Measurements from ENCODE around the gene WNT2B.
"Not testable (repeated sequence)": the region's sequence is repeated elsewhere in the genome, so short reads cannot be mapped to it uniquely, and the experiment has no call there.

WNT2B gene

GRCh38 chr1:112508278-112509004 is at the start of gene WNT2B:
Gene WNT2B (plus strand): TSS chr1:112508965. CDS start chr1:112509263, 298 bp downstream.
- DNase-seq (ENCODE audit: low spot score), result no peak

GRCh38 chr1:112460615-112461014 is 48.1 kb upstream of the WNT2B start:
- DNase-seq (ENCODE audit: low spot score), result no peak

- DNase-seq (ENCODE audit: low spot score), result no peak
These were observed 47.4 kb upstream of the WNT2B start for GRCh38 chr1:112461200-112461871.

GRCh38 chr1:112462953-112463279 is 45.8 kb upstream of the WNT2B start:
- DNase-seq (ENCODE audit: low spot score), result no peak

GRCh38 chr1:112464501-112464900 is 44.3 kb upstream of the WNT2B start:
- DNase-seq (ENCODE audit: low spot score), result no peak

- DNase-seq (ENCODE audit: low spot score), result no peak
These were observed 43.6 kb upstream of the WNT2B start for GRCh38 chr1:112465122-112465521.

GRCh38 chr1:112466078-112466660 is 42.6 kb upstream of the WNT2B start:
- DNase-seq (ENCODE audit: low spot score), result peak; percentile 85

GRCh38 chr1:112470324-112470723 is 38.4 kb upstream of the WNT2B start:
- DNase-seq (ENCODE audit: low spot score), result not testable (repeated sequence)

- no peak for DNase-seq (ENCODE audit: low spot score)
These were observed 37.8 kb upstream of the WNT2B start for GRCh38 chr1:112470966-112471365.

- DNase-seq (ENCODE audit: low spot score), result no peak
These were observed 36.6 kb upstream of the WNT2B start for GRCh38 chr1:112472142-112472541.

GRCh38 chr1:112477550-112477949 is 31.2 kb upstream of the WNT2B start:
- DNase-seq (ENCODE audit: low spot score), result no peak

GRCh38 chr1:112478314-112478713 is 30.5 kb upstream of the WNT2B start:
- DNase-seq (ENCODE audit: low spot score), result no peak

- DNase-seq (ENCODE audit: low spot score), result not testable (repeated sequence)
These were observed 22.7 kb upstream of the WNT2B start for GRCh38 chr1:112486063-112486462.

- not testable (repeated sequence) for DNase-seq (ENCODE audit: low spot score)
These were observed 21.1 kb upstream of the WNT2B start for GRCh38 chr1:112487686-112488085.

- no peak for DNase-seq (ENCODE audit: low spot score)
These were observed 20.6 kb upstream of the WNT2B start for GRCh38 chr1:112488141-112488540.

- no peak for DNase-seq (ENCODE audit: low spot score)
These were observed 16.7 kb upstream of the WNT2B start for GRCh38 chr1:112492076-112492475.

GRCh38 chr1:112493351-112493750 is 15.4 kb upstream of the WNT2B start:
- DNase-seq (ENCODE audit: low spot score), result no peak

- DNase-seq (ENCODE audit: low spot score), result no peak
These were observed 12.5 kb upstream of the WNT2B start for GRCh38 chr1:112496290-112496689.

GRCh38 chr1:112501810-112502641 is 6.7 kb upstream of the WNT2B start:
- DNase-seq (ENCODE audit: low spot score), result peak; percentile 9

GRCh38 chr1:112502826-112503225 is 5.9 kb upstream of the WNT2B start:
- DNase-seq (ENCODE audit: low spot score), result no peak

GRCh38 chr1:112504001-112504660 is 4.6 kb upstream of the WNT2B start:
- no peak for DNase-seq (ENCODE audit: low spot score)

All from hematopoietic multipotent progenitor cell treated with erythropoietin and hydrocortisone succinate and interleukin-3 and kit ligand, for 17 days (in vitro differentiated cells).